ENCODE data around the gene LBX2.

Gene LBX2

DNA sequence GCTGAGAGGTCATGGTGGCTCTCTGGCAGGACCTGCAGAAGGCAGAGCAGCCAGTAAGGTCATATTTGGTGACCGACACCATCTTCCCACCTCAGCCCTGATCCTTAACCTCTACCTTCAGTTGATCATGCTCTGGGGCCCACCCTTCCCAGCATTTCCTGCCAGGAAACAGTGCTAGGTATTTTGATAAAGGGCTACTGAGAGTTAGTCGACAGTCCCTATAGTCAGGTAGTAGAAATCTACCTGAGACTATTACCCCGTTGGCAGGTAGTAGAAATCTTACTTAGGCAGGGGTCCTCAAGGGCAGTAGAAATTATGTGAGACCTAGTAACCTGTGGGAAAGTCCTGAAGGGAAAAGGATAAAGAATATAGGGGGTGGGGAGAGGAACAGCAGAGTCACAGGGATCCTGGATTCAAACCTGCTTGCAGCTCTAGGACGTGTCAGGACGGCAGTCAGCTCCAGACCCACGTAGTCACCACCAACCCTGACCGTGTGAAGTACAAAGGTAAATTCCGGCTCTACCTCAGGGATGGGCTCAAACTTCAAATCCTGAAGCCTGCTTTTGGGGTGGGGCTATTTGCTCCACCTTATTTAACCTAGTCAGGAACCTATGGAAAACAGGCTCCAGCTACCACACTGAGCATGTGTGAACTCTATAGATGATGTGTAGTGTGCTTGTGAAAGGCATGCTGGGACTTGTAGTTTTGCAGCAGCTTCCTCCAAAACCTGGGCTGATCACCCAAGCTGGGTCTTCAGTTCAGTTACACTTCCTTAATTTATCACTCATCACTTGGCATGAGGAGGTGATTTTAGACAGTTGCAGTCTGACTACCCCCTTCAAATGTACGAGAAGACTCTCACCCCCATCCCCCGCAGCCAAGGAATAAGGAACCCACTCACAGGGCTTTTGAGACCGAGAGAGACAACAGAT is 26.6 kb upstream of the LBX2 start, which contains the start of gene DQX1:
Gene DQX1 (minus strand): TSS at position 515 of the 932 bp plus-strand sequence. CDS start 502 bp downstream, at position 13.
- no peak for DNase-seq

DNA sequence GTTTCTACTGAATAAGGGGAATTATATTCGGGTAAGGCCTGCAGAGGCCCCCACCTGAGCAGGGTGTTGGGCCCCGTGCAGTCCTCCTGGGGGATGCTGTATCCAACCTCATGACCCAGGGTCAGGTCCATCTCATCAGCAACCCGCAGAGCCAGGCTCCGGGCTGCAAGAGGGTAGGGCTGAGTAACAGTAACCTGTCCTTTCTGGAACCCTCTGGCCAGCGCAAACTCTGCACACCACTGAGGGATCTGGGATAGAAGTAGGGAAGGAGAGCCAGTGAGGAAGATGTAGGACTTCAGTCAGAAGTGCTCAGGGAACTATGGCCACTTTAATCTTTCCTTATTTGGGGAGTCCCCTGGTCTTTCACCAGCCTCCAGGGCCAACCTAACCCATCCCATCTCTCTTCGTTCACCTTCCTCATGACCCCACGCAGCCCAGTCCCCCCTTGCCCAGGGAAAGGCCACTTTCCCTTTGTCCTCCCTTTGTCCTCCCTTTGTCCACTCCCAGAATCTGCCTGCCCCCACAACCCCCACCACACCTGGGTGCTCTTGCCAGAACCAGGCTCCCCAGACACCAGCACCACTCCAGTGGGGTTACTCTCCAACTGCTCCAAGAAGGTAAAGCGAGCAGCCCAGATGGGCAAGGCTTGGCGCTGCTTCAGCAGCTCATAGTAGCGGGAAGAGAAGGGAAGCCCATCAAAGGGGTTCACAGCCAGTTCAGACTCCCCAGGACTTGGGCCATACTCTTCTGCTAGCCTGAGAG is 25.7 kb upstream of the LBX2 start:
- DNase-seq, result no peak

DNA sequence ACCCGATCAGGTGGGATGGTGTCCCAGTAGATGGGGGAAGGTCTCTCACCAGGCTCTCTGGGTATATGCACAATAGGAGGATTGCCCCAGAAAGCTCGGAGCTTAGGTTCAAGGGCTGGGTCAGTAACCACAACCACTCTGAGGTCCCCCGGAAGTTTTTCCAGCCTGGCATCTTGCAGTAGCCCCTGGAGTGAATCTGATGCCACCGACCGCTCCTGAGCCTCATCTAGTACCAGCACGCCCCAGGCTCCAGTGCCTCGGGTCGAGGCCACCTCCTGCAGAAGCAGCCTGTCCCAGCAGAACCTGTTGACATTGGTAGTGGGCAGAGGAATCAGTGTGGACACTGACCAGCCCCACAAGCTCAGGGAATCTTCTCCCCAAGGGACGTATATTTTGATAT is 24.6 kb upstream of the LBX2 start:
- DNase-seq, result no peak

DNA sequence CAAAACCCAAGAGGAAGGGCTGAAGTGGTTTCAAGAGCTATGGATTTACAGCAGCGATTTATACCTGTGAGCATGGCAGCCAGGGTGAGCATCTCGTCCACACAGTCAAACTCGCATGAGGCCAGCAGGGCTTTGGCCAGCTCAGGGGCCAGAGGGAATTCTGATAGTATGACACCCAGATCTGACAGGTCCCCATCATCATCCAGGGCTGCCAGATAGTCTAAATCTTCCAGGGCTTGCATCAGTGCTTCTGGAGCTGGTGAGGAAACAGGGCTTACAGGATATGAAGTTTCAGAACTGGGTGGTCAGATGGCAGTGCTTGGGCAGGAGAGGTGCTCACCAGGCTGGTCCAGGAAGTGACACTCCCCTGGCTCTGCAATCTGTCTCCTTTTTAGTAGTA is 23.1 kb upstream of the LBX2 start:
- no peak for DNase-seq

DNA sequence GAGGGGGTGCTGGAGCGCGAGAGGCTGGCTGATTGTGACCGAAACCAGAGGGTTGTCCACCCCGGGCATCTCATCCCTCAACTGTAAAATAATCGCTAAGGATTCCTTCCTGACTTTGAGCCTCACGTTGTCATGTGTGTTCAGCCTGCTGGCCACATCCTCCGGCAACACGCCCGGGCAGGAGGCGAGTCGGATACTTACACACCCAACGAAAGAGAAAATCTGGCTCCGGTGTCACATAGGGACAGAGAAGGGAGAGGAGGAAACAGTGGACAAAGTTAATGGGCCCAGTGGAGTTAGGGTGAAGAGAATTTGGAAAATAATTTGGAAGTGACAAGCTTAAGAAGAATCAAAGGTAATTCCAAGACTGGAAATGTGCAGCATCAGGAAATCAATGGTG is 17.2 kb upstream of the LBX2 start:
- no peak for DNase-seq

DNA sequence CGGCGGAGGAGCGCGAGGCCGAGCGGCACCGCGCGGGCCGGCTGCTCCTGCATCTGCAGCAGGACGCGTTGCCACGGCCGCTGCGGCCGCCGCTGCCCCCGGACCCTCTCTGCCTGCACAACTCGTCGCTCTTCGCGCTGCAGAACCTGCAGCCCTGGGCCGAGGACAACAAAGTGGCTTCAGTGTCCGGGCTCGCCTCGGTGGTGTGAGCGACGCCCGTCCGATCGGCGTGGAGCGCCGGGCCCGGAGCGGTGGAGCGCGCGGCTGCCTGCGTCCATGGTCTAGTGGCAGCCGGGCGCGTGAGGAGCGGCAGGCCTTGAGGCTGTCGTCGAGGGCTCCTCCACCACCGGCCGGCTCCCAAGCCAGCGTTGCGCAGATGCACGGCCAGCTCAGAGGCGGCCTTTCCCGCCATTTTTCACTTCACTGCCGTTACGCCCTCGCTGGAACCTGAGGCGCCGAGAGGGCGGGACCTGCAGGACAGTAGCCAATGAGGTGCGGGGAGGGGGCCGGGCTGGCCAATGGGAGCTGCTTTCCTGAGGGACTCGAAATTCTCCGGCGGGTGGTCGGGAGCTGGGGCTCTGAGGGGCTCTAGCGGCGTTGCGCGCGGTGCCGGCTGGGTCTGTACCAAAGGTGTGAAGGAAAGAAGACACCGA is 16.7 kb upstream of the LBX2 start:
- peak; percentile 81 for DNase-seq

DNA sequence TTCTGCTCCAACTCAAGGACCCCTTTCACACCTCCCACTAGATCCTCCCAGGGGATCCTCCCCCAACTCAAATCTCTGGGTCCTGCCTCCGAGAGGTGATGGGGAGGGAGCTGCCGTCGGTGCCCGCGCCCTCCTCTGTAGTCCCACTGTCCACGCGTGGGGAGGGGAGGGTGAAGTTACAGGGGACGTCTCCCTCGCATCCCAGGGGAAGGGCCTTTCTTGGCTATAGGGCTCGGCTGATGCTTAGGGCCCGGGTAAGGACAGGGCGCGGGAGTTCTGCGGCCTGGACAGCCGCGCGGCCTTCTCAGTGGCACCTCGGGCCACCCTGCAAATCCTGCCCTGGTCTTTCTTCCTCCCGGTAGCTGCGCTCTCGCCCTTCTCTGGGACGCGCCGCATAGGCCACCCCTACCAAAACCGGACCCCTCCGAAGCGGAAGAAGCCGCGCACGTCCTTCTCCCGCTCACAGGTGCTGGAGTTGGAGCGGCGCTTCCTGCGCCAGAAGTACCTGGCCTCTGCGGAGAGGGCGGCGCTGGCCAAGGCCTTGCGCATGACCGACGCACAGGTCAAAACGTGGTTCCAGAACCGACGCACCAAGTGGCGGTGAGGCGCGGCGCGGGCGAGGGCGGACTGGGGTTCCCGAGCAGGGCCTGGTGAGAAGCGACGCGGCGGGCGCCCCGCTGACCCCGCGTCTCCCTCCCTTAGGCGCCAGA is 16.0 kb upstream of the LBX2 start:
- DNase-seq, result no peak

DNA sequence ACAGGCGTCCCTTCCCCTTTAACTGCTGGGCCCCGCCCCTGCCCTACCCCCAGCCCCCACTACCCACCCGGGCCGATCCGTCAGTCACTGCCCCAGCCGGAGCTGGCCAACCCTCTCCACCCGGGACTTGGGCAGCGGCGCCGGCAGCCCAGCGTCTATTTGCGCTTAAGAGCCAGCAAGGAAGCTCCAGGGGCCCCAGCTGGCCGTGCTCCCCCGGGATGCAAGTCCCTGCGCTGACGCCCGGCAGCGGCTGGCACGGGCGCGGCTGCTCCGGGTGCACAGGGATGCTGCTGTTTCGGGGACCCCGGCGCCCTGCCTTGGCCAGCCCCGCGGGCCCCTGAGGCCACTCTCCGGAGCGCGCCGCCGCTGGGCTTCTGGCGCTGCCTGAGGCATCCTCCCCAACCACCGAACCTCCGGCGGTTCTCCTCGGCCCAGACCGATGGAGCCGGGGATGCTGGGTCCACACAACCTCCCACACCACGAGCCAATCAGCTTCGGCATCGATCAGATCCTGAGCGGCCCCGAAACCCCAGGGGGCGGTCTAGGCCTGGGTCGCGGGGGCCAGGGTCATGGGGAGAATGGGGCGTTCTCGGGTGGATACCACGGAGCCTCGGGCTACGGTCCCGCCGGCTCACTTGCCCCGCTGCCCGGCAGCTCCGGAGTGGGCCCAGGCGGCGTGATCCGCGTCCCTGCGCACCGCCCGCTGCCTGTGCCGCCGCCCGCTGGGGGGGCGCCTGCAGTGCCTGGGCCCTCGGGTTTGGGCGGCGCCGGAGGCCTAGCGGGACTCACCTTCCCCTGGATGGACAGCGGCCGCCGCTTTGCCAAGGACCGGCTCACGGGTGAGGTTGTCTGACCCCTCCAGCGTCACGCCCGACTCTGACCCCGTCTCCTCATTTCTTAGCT is 15.2 kb upstream of the LBX2 start, which contains the start of gene TLX2:
Gene TLX2 (plus strand): TSS at position 83 of the 903 bp plus-strand sequence. CDS start 357 bp downstream, at position 440.
- peak; percentile 45 for DNase-seq

DNA sequence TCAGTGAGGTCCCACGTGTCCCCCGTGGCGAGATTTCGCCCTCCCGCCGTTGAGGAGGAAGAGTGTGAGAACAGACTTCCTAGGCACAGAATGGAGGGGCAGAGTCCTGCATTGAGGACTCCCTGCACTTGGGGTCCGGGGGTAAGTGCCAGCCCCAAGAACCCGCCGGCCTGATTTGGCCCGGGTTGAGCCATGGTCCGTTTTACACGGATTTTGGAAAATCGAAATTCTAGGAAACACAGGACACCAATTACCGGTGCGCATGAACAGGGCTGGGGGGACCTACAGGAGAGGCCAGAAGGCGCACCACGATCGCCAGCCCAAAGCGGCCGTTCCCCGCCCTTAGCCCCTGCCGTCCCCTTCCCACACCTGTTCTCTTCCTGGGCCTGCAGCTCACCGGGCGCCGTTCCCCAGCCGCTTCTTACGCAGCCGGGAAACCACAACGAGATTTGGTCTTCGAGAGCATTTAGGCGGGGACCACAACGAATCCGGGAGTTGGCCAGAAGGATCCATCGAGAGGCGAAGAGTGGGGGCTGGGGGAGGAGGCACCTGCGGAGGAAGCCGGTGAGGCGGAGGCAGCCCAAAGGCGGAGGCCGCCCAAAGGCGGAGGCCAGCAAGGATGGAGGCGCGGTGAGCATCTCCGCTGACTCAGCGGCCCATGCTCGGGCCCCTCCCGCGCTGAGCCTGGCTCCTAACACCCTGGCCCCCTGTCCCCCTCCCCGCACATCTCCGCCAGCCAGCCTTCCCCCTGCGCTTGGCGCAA is 14.4 kb upstream of the LBX2 start:
- peak; percentile 49 for DNase-seq

DNA sequence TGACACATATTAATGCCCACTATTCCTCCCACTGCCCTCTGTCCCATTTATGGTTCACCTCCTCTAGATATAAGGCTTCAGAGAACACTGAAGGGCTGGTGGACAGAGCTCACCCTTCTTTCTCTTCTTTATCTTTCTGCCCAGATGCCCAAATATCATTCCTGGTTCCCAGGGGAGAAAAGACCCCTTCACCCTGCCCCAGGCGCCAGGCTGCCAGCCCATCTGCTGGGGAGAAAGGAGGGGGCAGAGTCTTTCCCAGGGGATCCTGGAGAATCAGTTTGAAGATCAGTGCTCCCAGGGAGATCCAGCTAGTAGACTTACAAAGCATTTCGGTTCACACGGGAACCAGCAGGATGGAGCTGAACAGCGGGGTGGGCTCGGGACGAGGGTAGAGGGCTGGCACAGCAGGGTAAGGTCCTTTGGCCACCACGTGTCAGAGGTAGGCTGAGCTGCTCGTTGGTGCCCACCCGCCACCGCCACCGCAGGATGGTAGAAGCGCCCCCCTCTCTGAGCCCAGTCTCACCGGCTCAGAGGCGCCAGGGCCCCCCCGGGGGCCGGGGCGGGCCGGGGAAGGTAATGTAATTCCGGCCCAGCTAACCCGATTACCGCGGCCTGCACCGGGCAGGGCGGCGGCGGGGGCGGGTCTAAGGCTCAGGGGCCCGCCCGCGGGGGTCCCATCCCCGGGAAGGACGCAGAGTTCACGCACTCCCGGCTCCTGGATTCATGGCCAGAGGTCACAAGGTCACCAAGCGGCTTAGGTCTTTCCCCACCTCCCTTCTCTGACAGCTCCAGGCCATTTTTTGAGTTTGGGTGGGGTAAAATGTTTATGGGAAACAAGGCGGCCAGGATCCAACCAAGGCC is 13.6 kb upstream of the LBX2 start:
- DNase-seq, result no peak

DNA sequence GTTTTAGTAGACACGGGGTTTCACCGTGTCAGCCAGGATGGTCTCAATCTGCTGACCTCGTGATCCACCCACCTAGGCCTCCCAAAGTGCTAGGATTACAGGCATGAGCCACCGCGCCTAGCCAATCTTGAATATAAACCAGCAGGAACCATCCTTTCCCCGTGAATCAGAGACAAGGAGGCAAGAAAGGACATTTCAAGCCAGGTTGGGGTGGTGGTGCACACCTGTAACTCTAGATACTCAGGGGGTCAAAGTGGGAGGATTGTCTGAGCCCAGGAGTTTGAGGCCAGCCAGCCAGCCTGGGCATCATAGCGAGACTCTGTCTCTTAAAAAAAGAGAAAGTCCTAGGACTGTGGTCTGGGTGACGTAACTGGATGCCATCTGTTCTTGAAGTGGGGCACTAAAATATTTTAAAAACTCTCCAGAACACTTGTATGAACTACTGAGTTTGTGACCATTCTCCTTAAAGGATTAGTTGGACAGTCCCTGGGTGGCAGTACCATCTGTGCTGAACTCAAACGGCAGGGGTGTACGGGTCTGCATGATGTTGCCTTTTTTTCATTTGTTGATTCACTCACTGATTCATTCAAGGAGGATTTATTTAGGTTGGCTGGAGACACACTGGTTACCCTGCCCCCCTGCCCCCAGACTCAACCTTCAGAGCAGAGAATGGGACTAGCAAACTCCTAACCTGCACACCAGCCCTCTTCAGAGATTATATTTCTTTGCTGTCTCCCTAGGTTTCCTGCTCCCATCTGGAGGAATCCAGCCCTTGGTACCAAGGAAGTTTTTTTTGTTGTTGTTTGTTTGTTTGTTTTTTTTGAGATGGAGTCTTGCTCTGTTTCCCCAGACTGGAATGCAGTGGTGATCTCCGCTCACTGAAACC is 11.9 kb upstream of the LBX2 start:
- no peak for DNase-seq

DNA sequence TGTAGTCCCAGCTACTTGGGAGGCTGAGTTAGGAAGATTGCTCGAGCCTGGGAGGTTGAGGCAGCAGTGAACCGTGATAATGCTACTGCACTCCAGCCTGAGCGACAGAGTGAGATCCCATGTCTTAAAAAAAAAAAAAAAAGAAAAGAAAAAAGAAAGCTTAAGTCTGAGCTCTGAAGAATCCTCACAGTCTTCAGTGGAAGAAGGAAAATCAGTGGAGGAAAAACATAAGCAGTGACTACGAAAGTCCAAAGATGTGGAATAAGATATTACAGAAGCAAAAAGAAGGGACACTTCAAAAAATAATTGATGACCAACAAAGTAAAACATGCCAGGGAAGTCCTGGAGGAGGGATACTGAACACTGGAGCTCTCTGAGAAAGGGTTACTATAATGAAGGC is 10.9 kb upstream of the LBX2 start:
- no peak for DNase-seq

DNA sequence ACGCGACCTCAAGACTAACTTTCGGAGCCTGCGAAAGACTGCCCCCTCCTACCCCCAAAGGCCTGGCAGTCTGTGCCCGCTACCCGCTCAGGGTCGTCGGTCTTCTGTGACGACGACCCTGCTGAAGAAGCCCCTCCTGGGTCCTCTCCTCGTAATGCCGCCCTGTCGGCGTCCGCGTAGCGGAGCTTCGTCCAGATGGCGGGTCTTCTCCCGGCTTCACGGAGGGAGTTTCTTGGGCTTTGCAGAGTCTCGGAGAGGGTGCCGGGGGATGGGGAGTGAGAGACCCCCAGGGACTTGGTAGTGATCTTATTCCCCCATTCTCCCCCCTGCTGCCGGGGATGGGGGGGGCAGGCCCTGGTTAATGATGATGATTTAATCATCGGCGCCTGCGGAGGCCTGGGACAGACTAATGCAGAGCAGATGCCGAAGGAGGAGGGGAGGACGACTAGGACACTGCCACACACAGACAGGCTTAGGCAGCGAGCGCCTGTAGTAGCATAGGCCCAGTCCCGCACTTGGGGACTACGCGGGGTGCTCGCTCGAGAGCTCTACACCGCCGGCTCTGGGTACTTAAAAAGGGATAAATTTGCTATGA is 8.6 kb upstream of the LBX2 start:
- DNase-seq, result no peak

DNA sequence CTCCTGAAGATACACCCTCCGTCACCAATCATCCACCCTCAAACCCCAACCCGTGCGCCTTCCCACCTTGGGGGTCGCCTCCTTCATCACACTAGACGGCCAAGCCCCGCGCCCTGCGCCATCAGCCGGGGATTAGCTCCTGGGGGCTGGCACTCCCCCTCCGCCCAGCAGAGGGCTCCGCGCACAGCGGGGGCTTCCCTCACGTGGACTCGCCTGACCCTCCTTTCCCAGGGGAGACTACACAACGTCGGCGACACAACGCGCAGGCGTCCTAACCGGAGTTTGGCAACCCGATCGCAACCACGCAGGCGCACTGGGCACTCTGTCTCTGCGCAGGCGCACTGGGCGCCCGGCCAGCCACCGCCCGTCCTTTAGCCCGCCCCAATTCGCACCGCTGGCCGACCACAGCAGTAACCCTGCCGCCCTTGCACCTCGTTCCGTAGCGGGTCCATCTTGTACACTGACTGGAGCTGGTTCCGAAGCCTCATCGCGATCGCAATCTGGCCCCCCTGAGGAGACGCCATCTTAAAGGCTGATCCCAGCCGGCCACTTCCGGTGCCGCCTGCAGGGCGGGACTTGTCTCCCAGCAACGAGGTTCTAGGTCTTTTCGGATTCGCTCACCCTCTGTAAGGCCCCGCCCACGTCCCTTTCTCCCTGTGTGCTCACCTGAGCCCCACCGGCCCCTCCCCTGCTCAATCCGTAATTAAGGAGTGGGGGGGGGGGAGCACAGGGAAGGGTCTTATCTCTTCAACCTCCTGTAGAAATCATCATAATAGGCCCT is 7.9 kb upstream of the LBX2 start, which contains the start of gene PCGF1:
Gene PCGF1 (minus strand): TSS at position 551 of the 781 bp plus-strand sequence. CDS start 27 bp downstream, at position 524.
- DNase-seq, result peak; percentile 99

DNA sequence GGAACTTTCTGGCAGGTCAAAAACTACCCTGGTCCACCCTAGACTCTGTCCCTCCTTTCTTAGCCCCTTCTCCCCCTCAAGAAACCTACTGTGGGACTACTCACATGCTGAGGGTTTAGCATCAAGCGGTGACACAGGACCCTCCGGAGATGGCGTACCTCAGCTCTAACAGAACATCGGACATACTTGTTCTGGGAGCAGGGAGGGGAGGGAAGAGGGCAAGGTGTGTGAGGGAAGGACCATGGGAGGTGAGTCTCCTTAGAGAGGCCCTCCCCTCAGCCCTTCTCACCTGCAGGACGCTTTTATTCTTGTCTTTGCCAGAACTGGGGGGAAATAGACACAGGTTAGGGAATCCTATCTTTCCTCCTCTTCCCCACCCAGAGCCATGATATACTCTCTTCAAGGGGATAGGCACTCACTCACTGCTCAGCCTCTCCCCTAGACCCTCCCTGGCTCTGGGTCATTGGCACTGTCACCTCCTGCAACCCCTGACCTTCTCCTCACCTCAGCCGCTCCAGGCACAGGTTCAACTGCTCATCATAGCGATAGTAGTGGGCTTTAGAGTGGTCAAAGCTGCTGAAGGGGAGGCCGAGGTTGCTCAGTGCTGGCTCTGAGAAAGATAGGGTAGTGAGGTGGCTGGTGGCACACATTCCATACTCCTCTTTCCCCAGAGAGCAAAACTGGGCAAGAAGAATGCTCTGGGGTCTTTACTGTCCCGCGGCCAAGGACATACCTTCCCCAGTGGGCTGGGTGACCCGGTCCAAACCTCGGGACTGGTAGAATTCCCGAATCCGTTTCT is 6.2 kb upstream of the LBX2 start:
- no peak for DNase-seq

DNA sequence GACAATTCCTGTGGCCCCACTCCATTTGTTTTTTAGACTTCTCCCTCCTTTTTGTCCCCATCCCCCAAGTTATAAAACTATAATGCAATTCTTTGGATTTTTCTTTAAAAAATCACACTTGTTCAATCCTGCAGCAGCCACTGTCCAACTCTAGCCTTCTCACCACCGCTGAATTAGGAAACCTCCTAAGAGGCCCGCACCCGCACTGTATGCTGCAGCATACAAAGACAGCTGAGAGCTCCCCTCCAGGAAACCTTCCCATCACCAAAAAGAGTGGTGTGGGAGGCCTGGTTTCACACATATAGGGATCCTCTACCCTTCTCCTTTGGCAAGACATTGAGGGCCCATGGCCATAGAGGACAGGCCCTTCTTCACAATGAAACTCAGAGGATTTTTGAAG is 5.2 kb upstream of the LBX2 start:
- DNase-seq, result no peak
